ENCODE data around the gene GFOD2. TPM values are rescaled to one million over a fixed set of nuclear protein-coding genes. Genes with fewer than 3 reads are reported as not detected.

GFOD2 gene
- total and polyA plus RNA-seq, 2 of the 13 experiments (the other 11 are each of a cell fraction or from before 2014, with no cell fraction given): 11.1 to 17.2 TPM

- Histone ChIP-seq H3K9me3 (ENCODE audit: low read length) (no peaks in the 10 kb centered on the region), H2AFZ (ENCODE audit: low read length) (no peak overlapping the region), H3K27me3 (ENCODE audit: control insufficient read depth in 1 of 2, insufficient read depth in 2 of 2, low read length in 2 of 2) (peaks cover 18 to 84% of the 10 kb centered on the region in 2 experiments), H3K4me1 (ENCODE audit: insufficient read depth, low read length) (peaks cover 33% of the 10 kb centered on the region), H3K4me2 (ENCODE audit: low read depth, low read length) (peak overlapping the region; percentile 43), H3K9ac (ENCODE audit: insufficient read depth, low read depth, low read length) (no peak overlapping the region), H3K4me3 (replicated peaks in 1 of 3; ENCODE audit: insufficient read depth in 1 of 3, low read depth in 2 of 3, low read length in 3 of 3) (peak overlapping the region in 1 of 3 experiments; percentile 38; a peak in 1 of 6 replicates), H3K79me2 (ENCODE audit: insufficient read depth, low read length) (no peaks in the 10 kb centered on the region), H4K20me1 (ENCODE audit: insufficient read depth, low read length) (peaks cover 11% of the 10 kb centered on the region), H3K27ac (ENCODE audit: extremely low read length, insufficient read depth, low read length) (no peak overlapping the region), H3K36me3 (replicated peaks in 1 of 2; ENCODE audit: control insufficient read depth in 1 of 2, insufficient read depth in 2 of 2, low read length in 2 of 2) (no peaks in the 10 kb centered on the region)
- no peak for FAIRE-seq
- 0 out of 3 replicates have a peak, but pooled peaks have one; percentile 1 for ATAC-seq
- no TSS peak for BruUV-seq (replicated peaks)
- in situ Hi-C loops (cut with HindIII; ENCODE audit: extremely low pct_ligation_motif_present, low pct_unique_long_range_greater_than_20kb) (loop anchor here (5.0 kb wide), 1 partner anchor 102 kb away; no protein-coding TSS in a partner anchor), intact Hi-C loops (cut with micrococcal nuclease; ENCODE audit: unreplicated experiment) (no loop called here)
- POLR2A ChIA-PET: interaction anchor here (1.1 kb wide), 1 partner anchor 11 kb away, joined by 3 read pairs; the partner anchor contains the start of gene ACD
- DNase-seq (ENCODE audit: low spot score): no peak
- CTCF ChIA-PET (ENCODE audit: low intra/inter-chr PET ratio, low total read pairs): no interaction called here
- 40% methylated on average over 33 of the region's 34 CpGs for WGBS (ENCODE audit: low lambda C conversion rate)
- 0 out of 2 replicates have a peak, but pooled peaks have one; percentile 36 for TF ChIP-seq KLF12 (CRISPR knock-in tag; IDR thresholded peaks at IDR 0.05; ENCODE audit: borderline replicate concordance)
- TF ChIP-seq HOXA9 (CRISPR knock-in tag; IDR thresholded peaks at IDR 0.05; ENCODE audit: borderline replicate concordance): no peak
- TF ChIP-seq RARG (CRISPR knock-in tag; IDR thresholded peaks at IDR 0.05; ENCODE audit: low read depth): no peak
- no peak for TF ChIP-seq ZNF468 (CRISPR knock-in tag; IDR thresholded peaks at IDR 0.05)
- TF ChIP-seq FOXM1 (CRISPR knock-in tag; IDR thresholded peaks at IDR 0.05): 0 out of 2 replicates have a peak, but pooled peaks have one; percentile 37
- TF ChIP-seq HNRNPK (IDR thresholded peaks at IDR 0.05; ENCODE audit: low read depth, low read length, poor library complexity, severe bottlenecking): peak; percentile 12
- no peak for TF ChIP-seq E2F1 (CRISPR knock-in tag; IDR thresholded peaks at IDR 0.05)
- no peak for TF ChIP-seq RFXAP (CRISPR knock-in tag; IDR thresholded peaks at IDR 0.05; ENCODE audit: borderline replicate concordance)
- 0 out of 2 replicates have a peak, but pooled peaks have one; percentile 20 for TF ChIP-seq NFAT5 (CRISPR knock-in tag; IDR thresholded peaks at IDR 0.05)
- no peak for TF ChIP-seq ZNF646 (CRISPR knock-in tag; IDR thresholded peaks at IDR 0.05)
- TF ChIP-seq ZNF546 (CRISPR knock-in tag; conservative IDR thresholded peaks at IDR 0.05): no peak
These were observed 69.6 kb downstream of the GFOD2 start for GRCh38 chr16:67649494-67649931.
